ENCODE measurements around the gene KRTAP9-3. TPM values are rescaled to one million over a fixed set of nuclear protein-coding genes. Genes with fewer than 3 reads are reported as not detected.
"Not testable (repeated sequence)": the region's sequence is repeated elsewhere in the genome, so short reads cannot be mapped to it uniquely, and the experiment has no call there.

The KRTAP9-3 gene, protein sequence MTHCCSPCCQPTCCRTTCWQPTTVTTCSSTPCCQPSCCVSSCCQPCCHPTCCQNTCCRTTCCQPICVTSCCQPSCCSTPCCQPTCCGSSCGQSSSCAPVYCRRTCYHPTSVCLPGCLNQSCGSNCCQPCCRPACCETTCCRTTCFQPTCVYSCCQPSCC
- not detected in 2 replicates for total RNA-seq (2013; cell fraction: nucleolus; rRNA removed)
- total RNA-seq (2014; rRNA removed) (not detected in 2 replicates), total RNA-seq (2014; rRNA removed; fragmentation: Illumina TruSeq; extraction: Trizol) (not detected in 2 replicates), total RNA-seq (2021) (not detected in 2 replicates), polyA plus RNA-seq (2011; rRNA removed) (not detected in 2 replicates), polyA plus RNA-seq (2014; fragmentation: Illumina TruSeq; extraction: Trizol) (not detected in 2 replicates), polyA plus RNA-seq (2014; fragmentation: Nextera tagmentation; extraction: Ambion mirVana) (not detected), polyA plus RNA-seq (2014; rRNA removed) (not detected in 2 replicates), polyA plus RNA-seq (2016; fragmentation: Nextera tagmentation; extraction: Ambion mirVana) (not detected), polyA minus RNA-seq (2011; rRNA and poly(A)+ RNA removed) (not detected in 2 replicates), Bru-seq, nascent RNA (not detected), BruChase-seq, experiment 1, labeled RNA remaining after a 6-hour chase (not detected), BruChase-seq, experiment 2, labeled RNA remaining after a 2-hour chase (not detected)
- not detected for polyA plus RNA-seq (2011; ENCODE audit: low read depth)
- polyA plus RNA-seq (2011; cell fraction: cytosol; rRNA removed): not detected in 2 replicates
- not detected in 2 replicates for polyA plus RNA-seq (2011; cell fraction: nucleus; rRNA removed)
- not detected in 2 replicates for polyA plus RNA-seq (2012)
- not detected in 2 replicates for polyA minus RNA-seq (2011; cell fraction: cytosol; rRNA and poly(A)+ RNA removed)
- not detected in 2 replicates for polyA minus RNA-seq (2011; cell fraction: nucleus; rRNA and poly(A)+ RNA removed)
- long read RNA-seq, experiment 1: 0 reads
- long read RNA-seq, experiment 2: 0 reads

DNA sequence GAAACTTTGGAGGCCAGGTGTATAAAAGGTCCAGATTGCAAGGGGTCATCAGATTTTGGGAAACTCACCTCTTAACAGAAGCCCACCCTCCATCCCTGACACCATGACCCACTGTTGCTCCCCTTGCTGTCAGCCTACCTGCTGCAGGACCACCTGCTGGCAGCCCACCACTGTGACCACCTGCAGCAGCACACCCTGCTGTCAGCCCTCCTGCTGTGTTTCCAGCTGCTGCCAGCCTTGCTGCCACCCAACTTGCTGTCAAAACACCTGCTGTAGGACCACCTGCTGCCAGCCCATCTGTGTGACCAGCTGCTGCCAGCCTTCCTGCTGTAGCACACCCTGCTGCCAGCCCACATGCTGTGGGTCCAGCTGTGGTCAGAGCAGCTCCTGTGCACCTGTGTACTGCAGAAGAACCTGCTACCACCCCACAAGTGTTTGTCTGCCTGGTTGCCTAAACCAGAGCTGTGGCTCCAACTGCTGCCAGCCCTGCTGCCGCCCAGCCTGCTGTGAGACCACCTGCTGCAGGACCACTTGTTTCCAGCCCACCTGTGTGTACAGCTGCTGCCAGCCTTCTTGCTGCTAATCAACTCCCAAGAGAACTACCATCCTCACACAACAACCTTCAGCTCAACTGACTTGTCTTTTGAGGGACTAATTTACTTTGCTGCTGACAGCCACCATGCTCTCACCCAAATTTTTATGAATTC, at the start of gene KRTAP9-3:
TSS of gene KRTAP9-3 (plus strand) at position 51 of the 707 bp plus-strand sequence. CDS start at position 104, 53 bp downstream.
- WGBS (ENCODE audit: insufficient coverage, insufficient replicate concordance, low lambda C conversion rate, missing lambda C conversion rate): 0% methylated on average over 1 of the region's 1 CpG
- POLR2A ChIA-PET; H3K36me3 ChIP-seq (ENCODE audit: control insufficient read depth in 2 of 2, insufficient read depth in 2 of 2, low read length in 1 of 2); BruUV-seq (replicated peaks); H3K79me2 ChIP-seq (ENCODE audit: control insufficient read depth, insufficient read depth, low read length); CTCF ChIA-PET; DNase-seq (ENCODE audit: low read depth, low spot score); intact Hi-C loops (cut with micrococcal nuclease; ENCODE audit: unreplicated experiment); H4K20me1 ChIP-seq (ENCODE audit: control insufficient read depth, insufficient read depth); H3K4me3 ChIP-seq; FAIRE-seq; in situ Hi-C loops (cut with MboI); ATAC-seq; H2AFZ ChIP-seq (ENCODE audit: control insufficient read depth, low read depth, low read length); H3K27me3 ChIP-seq (replicated peaks in 1 of 2; ENCODE audit: control insufficient read depth in 2 of 2, insufficient read depth in 2 of 2, low read length in 1 of 2); H3K27ac ChIP-seq (ENCODE audit: control insufficient read depth, insufficient read depth); SMC1A ChIA-PET (ENCODE audit: uncharacterized antibody, unreplicated experiment); H3K9me3 ChIP-seq (replicated peaks; ENCODE audit: control insufficient read depth, insufficient read depth, low read length); H3K4me2 ChIP-seq (ENCODE audit: control insufficient read depth, insufficient read depth); H3K4me1 ChIP-seq (ENCODE audit: control insufficient read depth, insufficient read depth, low read length); H3K9ac ChIP-seq (ENCODE audit: control insufficient read depth, insufficient read depth, low read length); RAD21 ChIA-PET (ENCODE audit: unreplicated experiment): not testable (repeated sequence)

DNA sequence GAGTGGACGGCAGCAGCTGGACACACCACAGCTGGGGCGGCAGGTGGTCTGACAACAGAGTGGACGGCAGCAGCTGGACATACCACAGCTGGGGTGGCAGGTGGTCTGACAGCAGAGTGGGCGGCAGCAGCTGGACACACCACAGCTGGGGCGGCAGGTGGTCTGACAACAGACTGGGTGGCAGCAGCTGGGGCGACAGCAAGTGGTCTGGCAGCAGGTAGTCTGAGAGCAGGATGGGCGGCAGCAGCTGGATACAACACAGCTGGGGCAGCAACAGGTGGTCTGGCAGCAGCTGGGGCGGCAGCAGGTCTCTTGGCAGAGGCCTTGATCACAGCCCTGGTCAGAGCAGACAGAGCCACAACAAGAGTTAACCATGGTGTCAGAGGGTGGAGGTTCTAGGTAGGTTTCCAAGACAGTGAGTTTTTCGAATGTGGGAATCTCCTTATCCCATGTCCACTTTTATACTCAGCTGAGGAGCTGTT, 47.7 kb upstream of the KRTAP9-3 start, which contains the start of gene KRTAP4-1:
TSS of gene KRTAP4-1 (minus strand) at position 432 of the 482 bp plus-strand sequence. CDS start at position 375, 57 bp downstream.
- no peaks in the 10 kb centered on the region for H3K4me1 ChIP-seq (ENCODE audit: control insufficient read depth, insufficient read depth, low read length)
- no peak within 1 kb of the TSS for H3K9ac ChIP-seq (ENCODE audit: control insufficient read depth, insufficient read depth, low read length)
- no peak within 1 kb of the TSS for H3K4me3 ChIP-seq
- FAIRE-seq (no peak), DNase-seq (ENCODE audit: low read depth, low spot score) (no peak), ATAC-seq (no peak)
- no peaks in the 10 kb centered on the region for H3K9me3 ChIP-seq (replicated peaks; ENCODE audit: control insufficient read depth, insufficient read depth, low read length)
- no peak within 1 kb of the TSS for H2AFZ ChIP-seq (ENCODE audit: control insufficient read depth, low read depth, low read length)
- in situ Hi-C loops (cut with MboI) (loop anchor here (10.0 kb wide), 1 partner anchor 60 kb away; the partner anchor contains the start of gene KRTAP9-4), intact Hi-C loops (cut with micrococcal nuclease; ENCODE audit: unreplicated experiment) (no loop called here)
- ChIA-PET RAD21 (ENCODE audit: unreplicated experiment) (no interaction called here), CTCF (no interaction called here), SMC1A (ENCODE audit: uncharacterized antibody, unreplicated experiment) (no interaction called here), POLR2A (no interaction called here)
- H3K36me3 ChIP-seq (ENCODE audit: control insufficient read depth in 2 of 2, insufficient read depth in 2 of 2, low read length in 1 of 2): no peaks in the 10 kb centered on the region
- H4K20me1 ChIP-seq (ENCODE audit: control insufficient read depth, insufficient read depth): no peaks in the 10 kb centered on the region
- WGBS (ENCODE audit: insufficient coverage, insufficient replicate concordance, low lambda C conversion rate, missing lambda C conversion rate): 12% methylated on average over 6 of the region's 9 CpGs
- H3K79me2 ChIP-seq (ENCODE audit: control insufficient read depth, insufficient read depth, low read length): no peaks in the 10 kb centered on the region
- no peak within 1 kb of the TSS for H3K27ac ChIP-seq (ENCODE audit: control insufficient read depth, insufficient read depth)
- no peak within 1 kb of the TSS for H3K4me2 ChIP-seq (ENCODE audit: control insufficient read depth, insufficient read depth)
- H3K27me3 ChIP-seq (replicated peaks in 1 of 2; ENCODE audit: control insufficient read depth in 2 of 2, insufficient read depth in 2 of 2, low read length in 1 of 2): no peaks in the 10 kb centered on the region
- no TSS peak for BruUV-seq (replicated peaks)
- TF ChIP-seq NFYB (IDR thresholded peaks at IDR 0.05; ENCODE audit: insufficient read depth, low read depth, low read length): no peak
- no peak for TF ChIP-seq ZSCAN29 (IDR thresholded peaks at IDR 0.05)
- no peak for TF ChIP-seq POLR2A (IDR thresholded peaks at IDR 0.05; ENCODE audit: low read depth, low read length)
- TF ChIP-seq EED (IDR thresholded peaks at IDR 0.05; ENCODE audit: low read depth): no peak
- TF ChIP-seq PAX5 (IDR thresholded peaks at IDR 0.05; ENCODE audit: borderline replicate concordance, low read depth, low read length): no peak
- TF ChIP-seq RFX5 (IDR thresholded peaks at IDR 0.05; ENCODE audit: low read depth, low read length): no peak
- TF ChIP-seq, protein P1, sequence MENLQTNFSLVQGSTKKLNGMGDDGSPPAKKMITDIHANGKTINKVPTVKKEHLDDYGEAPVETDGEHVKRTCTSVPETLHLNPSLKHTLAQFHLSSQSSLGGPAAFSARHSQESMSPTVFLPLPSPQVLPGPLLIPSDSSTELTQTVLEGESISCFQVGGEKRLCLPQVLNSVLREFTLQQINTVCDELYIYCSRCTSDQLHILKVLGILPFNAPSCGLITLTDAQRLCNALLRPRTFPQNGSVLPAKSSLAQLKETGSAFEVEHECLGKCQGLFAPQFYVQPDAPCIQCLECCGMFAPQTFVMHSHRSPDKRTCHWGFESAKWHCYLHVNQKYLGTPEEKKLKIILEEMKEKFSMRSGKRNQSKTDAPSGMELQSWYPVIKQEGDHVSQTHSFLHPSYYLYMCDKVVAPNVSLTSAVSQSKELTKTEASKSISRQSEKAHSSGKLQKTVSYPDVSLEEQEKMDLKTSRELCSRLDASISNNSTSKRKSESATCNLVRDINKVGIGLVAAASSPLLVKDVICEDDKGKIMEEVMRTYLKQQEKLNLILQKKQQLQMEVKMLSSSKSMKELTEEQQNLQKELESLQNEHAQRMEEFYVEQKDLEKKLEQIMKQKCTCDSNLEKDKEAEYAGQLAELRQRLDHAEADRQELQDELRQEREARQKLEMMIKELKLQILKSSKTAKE (IDR thresholded peaks at IDR 0.05; ENCODE audit: low read depth, poor library complexity, severe bottlenecking): no peak
- TF ChIP-seq ASH2L (IDR thresholded peaks at IDR 0.05; ENCODE audit: borderline replicate concordance, low read depth): no peak
- no peak for TF ChIP-seq NBN (IDR thresholded peaks at IDR 0.05)
- TF ChIP-seq ZNF274 (IDR thresholded peaks at IDR 0.05; ENCODE audit: insufficient read depth, insufficient read length): no peak
- no peak for TF ChIP-seq HDAC6 (IDR thresholded peaks at IDR 0.05; ENCODE audit: unreplicated experiment)
